Panc1 (cell line): ENCODE data around the gene CFL2. TPM values are rescaled to one million over a fixed set of nuclear protein-coding genes. Genes with fewer than 3 reads are reported as not detected.

Source experiments
- ATAC-seq: fragments of 200-7000 bp; cut with Tn5 transposase; 2 replicates; pipeline ENCODE4 v1.9.1; 2020; ENCODE audit warnings: mild to moderate bottlenecking, moderate library complexity
- BruUV-seq: library from RNA; stranded (reverse); fragments of 400-500 nt; replicated peaks from 2 replicates; lab custom pipeline; 2021; lab: Mats Ljungman, UMichigan
- CTCF ChIA-PET: fragments of 300-600 bp; sonication (Branson Sonifier 250); formaldehyde crosslinking; loops from one replicate; lab custom pipeline; 2022; ENCODE audit warnings: antibody characterized with exemption; lab: Charles Lee
- POLR2A ChIA-PET: fragments of 300-600 bp; sonication (Branson Sonifier 250); formaldehyde crosslinking; loops from one replicate; lab custom pipeline; 2022; ENCODE audit warnings: antibody characterized with exemption; lab: Charles Lee
- DNase-seq: peaks from one replicate; pipeline ENCODE4 v3.0.0-alpha.2; 2010; ENCODE audit warnings: low read depth, low spot score
- H3K27ac ChIP-seq: 2 replicates; pipeline ENCODE4 v1.5.1; 2011; ENCODE audit warnings: mild to moderate bottlenecking, low read length, inconsistent platforms
- H3K27me3 ChIP-seq: fragments of 200-500 bp; sonication (Bioruptor generic); 2 replicates; pipeline ENCODE4 v1.6.0; 2014; ENCODE audit warnings: low read length, inconsistent platforms; ENCODE audit not compliant: control insufficient read depth, insufficient read depth
- H3K36me3 ChIP-seq: fragments of 200-500 bp; sonication (Bioruptor generic); 2 replicates; pipeline ENCODE4 v1.5.1; 2014; ENCODE audit warnings: inconsistent platforms, mild to moderate bottlenecking, low read length, moderate library complexity; ENCODE audit not compliant: control insufficient read depth, insufficient read depth
- H3K4me1 ChIP-seq: 2 replicates; pipeline ENCODE4 v1.5.1; 2011; ENCODE audit warnings: inconsistent platforms, mild to moderate bottlenecking, low read length, moderate library complexity; ENCODE audit not compliant: control insufficient read depth, insufficient read depth
- H3K4me3 ChIP-seq, 2 experiments: 2 replicates each; pipeline ENCODE4 v1.5.1; 2011 to 2012; ENCODE audit warnings: low read depth in 2 of 2, low read length in 2 of 2, mild to moderate bottlenecking in 2 of 2, inconsistent platforms in 1 of 2, moderate library complexity in 1 of 2
- H3K9me3 ChIP-seq: fragments of 200-500 bp; sonication (Bioruptor generic); 2 replicates; pipeline ENCODE4 v1.5.1; 2014; ENCODE audit warnings: low read depth, mild to moderate bottlenecking, inconsistent platforms, low read length, moderate library complexity; ENCODE audit not compliant: control insufficient read depth, insufficient read depth
- CTCF ChIP-seq: fragments of 450-650 bp; IDR thresholded peaks from 2 replicates; pipeline ENCODE4 v1.5.1; 2017; ENCODE audit warnings: mild to moderate bottlenecking
- POLR2AphosphoS5 ChIP-seq: IDR thresholded peaks from 2 replicates; pipeline ENCODE4 v1.6.1; 2012; ENCODE audit warnings: mild to moderate bottlenecking, low read depth, low read length, moderate library complexity
- REST ChIP-seq, 2 experiments: IDR thresholded peaks; 2 replicates each; pipeline ENCODE4 v1.6.1; 2011 to 2012; ENCODE audit warnings: low read depth in 2 of 2, control low read depth in 1 of 2, low read length in 1 of 2, mild to moderate bottlenecking in 1 of 2, moderate library complexity in 1 of 2; ENCODE audit not compliant: insufficient read depth in 1 of 2
- SIN3A ChIP-seq: IDR thresholded peaks from 2 replicates; pipeline ENCODE4 v1.6.1; 2012; ENCODE audit warnings: low read depth, mild to moderate bottlenecking, low read length, moderate library complexity, borderline replicate concordance; ENCODE audit not compliant: insufficient read depth
- TCF7L2 ChIP-seq: IDR thresholded peaks from 2 replicates; pipeline ENCODE4 v1.6.1; 2011; ENCODE audit warnings: mild to moderate bottlenecking, low read depth, low read length, inconsistent platforms
- in situ Hi-C: cut with HindIII; loops from 2 replicates; pipeline ENCODE4 v1.10.0; 2016; ENCODE audit warnings: low sequenced_read_pairs, low pct_unique_long_range_greater_than_20kb
- intact Hi-C: fragments of 100-400 bp; cut with micrococcal nuclease; formaldehyde crosslinking; loops from one replicate; pipeline ENCODE4 v1.10.0; 2022; ENCODE audit not compliant: unreplicated experiment
- total RNA-seq: library from RNA; stranded (reverse); gene quantifications from one replicate; pipeline ENCODE4 v1.2.1, GENCODE V29; 2021; ENCODE audit not compliant: unreplicated experiment

CFL2 gene
- total RNA-seq, 1 experiment from 2014 or later: 79.7 TPM

GRCh38 chr14:34665785-34666435, 48.5 kb downstream of the CFL2 start:
- ChIA-PET CTCF (no interaction called here), POLR2A (no interaction called here)
- no TSS peak for BruUV-seq
- Histone ChIP-seq H3K4me1 (peaks cover 5% of the 10 kb centered on the region), H3K36me3 (no peaks in the 10 kb centered on the region), H3K4me3 (no peak overlapping the region), H3K27ac (no peak overlapping the region), H3K27me3 (no peaks in the 10 kb centered on the region), H3K9me3 (no peaks in the 10 kb centered on the region)
- intact Hi-C loops: no loop called here
- no peak for ATAC-seq
- TF ChIP-seq TCF7L2 (no peak), SIN3A (no peak), CTCF (no peak), REST (IDR thresholded peaks at IDR 0.05; ENCODE audit: insufficient read depth in 1 of 2, low read depth in 2 of 2, low read length in 1 of 2) (no peak), POLR2AphosphoS5 (no peak)
- in situ Hi-C loops: no loop called here
- no peak for DNase-seq

- Histone ChIP-seq H3K27ac (no peak overlapping the region), H3K36me3 (no peaks in the 10 kb centered on the region), H3K9me3 (no peaks in the 10 kb centered on the region), H3K27me3 (no peaks in the 10 kb centered on the region), H3K4me1 (peaks cover 5% of the 10 kb centered on the region), H3K4me3 (no peak overlapping the region)
- BruUV-seq: no TSS peak
- ATAC-seq (no peak), DNase-seq (no peak)
- in situ Hi-C loops (no loop called here), intact Hi-C loops (no loop called here)
- ChIA-PET POLR2A (interaction anchor here (0.6 kb wide), 1 partner anchor 31 kb away, joined by 3 read pairs; no protein-coding TSS in a partner anchor), CTCF (no interaction called here)
- TF ChIP-seq REST (IDR thresholded peaks at IDR 0.05; ENCODE audit: insufficient read depth in 1 of 2, low read depth in 2 of 2, low read length in 1 of 2) (no peak), POLR2AphosphoS5 (no peak), CTCF (no peak), TCF7L2 (no peak), SIN3A (no peak)
Measured at GRCh38 chr14:34662561-34663088, 51.8 kb downstream of the CFL2 start.
